8988T (cell line): Measurements from ENCODE around the gene P2RX2.

Experiments
- DNase-seq: peaks from one replicate; pipeline ENCODE4 v3.0.0; 2011

P2RX2 gene

DNA sequence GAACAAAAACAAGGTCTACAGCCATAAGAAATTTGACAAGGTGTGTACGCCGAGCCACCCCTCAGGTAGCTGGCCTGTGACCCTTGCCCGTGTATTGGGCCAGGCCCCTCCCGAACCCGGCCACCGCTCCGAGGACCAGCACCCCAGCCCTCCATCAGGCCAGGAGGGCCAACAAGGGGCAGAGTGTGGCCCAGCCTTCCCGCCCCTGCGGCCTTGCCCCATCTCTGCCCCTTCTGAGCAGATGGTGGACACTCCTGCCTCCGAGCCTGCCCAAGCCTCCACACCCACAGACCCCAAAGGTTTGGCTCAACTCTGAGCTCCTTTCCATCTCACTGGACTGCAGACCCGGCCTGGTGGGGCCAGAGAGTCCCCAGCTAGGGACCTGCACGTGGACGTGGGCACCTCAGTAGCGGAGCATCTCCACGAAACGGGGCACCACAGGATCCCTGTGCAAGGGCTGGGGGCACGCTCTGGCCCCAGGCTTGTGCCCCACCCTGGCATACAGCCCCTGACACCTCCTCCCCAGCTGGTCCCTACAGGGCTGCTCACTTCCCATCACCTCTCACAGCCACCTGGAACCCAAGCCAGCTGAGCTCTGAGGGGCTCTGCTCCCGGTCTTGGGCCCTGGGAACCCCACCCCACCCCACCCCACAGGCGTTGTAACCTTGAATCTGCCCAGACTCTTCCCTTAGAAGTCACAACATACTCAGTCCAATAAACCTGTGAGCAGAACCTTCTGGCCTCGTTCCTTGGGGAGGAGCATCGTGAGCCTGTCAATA, 3.3 kb downstream of the P2RX2 start:
- DNase-seq = no peak

DNA sequence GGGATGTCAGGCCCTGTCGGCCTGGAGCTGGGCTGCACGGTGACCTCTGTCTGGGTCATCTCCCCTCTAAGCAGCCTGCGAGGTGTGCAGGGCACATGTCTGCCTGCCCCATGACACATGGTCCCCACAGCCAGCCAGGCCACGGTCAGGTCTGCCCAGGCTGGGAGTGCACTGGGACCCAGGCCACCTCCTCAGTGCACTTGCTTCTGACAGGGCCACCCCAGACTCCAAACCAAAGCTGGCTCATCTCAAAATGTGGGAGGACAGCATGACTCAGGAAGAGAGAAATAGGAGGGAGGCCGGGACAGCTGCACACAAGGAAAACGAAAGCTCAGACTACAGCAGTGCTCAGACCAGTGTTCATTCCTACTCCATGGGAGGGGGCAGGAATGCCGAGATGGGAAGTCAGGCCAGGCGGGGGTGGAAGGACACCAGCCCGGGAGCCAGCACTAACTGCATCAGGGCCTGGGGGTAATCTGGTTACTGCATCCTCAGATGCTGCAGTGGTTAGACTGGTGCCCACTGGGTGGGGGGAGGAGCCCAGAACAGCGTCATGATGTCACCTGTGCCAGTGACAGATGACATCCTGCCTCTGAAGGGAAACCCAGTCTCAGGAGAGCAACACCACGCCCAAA, 4.0 kb downstream of the P2RX2 start:
- DNase-seq = no peak

- DNase-seq = no peak
Observed at GRCh38 chr12:132623072-132623869, 4.7 kb downstream of the P2RX2 start.

DNA sequence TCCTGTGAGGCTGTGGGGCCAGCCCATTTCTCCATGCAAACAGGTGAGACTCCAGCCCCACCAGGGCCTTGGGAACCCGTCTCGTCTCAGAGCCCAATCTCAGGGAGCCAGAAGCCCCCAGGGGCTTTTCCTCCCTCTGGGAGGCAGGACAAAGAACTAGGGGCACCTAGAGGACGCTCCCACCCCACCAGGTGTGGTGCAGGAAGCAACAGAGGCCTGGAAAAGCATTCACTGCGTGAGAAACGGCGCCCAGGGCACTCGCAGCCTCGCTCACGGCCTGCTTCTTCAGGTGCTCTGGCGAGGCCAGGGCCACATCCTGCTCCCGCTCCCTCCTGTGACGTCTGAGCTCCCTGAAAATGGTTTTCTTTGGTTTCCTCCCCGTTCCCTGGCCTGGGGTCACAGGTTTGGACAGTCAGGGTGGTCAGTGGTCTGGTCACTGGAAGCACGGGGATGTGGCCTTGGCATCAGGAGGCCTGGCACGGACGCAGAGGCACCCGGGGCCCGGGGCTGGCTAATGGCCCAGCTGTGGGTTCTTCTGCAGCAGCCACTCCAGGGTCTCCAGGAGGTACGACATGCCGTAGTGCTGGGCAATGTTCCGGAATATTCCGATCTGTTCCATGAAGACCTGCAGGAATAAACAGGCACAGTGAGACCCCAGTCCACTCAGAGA, 5.7 kb downstream of the P2RX2 start:
- no peak for DNase-seq

DNA sequence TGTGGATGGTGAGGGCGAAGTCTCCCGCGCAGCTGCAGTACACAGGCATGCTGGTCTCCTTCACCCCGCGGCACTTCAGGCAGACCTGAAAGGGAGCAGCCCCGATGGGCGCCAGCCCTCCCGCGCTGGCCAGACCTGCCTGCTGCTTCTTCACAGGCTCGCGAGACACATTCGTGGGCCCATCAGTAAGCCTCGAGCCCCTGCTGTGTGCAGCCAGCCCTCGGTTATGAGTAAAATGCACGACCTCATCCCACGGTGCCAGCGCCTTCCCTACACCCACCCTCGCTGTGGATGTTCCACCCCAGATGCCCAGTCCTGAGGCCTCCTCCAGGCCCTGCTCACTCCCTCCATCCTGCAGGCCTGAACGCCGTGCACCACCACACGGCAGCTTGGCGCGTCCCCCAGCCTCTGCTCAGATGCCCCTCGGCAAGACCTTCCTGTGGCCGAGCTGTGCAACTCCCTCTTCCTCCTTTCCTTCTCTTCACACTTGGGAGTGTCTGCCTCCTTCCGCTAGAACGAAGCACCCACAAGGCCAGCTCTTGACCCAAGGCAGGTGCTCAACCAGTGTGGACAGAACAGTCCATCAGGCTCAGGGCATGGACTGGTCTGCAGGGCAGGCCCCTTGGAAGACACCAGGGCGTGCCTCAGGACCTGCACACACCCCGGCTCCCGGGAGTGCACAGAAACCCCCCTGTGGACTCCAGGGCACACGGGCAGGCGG, 6.5 kb downstream of the P2RX2 start:
- no peak for DNase-seq

DNA sequence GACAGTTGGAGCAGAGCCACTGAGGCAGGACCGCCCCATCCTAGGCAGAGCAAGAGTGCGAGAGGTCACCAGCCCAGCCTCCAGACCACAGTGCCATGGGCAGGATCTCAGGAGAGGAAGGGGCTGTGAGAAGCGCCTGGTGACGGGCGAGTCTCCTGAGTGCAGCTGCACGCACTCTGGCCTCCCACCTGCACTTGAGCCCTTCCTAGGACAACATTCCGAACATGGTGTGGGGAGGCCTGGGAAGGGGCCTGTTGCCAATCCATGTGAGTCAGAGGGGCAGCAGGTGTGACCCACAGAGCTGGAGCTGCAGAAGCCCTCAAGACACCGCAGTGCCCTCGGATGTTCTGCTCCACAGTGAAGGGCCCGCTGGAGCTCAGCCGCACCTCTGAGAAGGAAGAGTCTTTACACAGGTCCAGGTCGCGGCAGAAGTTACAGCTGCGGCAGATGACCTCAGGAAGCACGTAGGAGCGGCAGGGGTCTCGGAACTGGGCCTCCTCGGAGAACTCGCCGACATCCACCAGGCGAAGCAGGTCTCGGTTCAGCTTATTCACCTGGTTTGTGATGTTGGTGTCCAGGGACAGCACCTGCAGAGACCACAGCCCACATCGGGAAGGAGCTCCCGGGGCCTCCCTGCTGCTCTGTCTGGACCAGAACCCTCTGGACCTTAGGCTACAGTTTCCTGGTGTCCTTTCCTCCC, 7.3 kb downstream of the P2RX2 start:
- DNase-seq = no peak

- DNase-seq = no peak
Observed at GRCh38 chr12:132629330-132629729, 10.8 kb downstream of the P2RX2 start.

DNA sequence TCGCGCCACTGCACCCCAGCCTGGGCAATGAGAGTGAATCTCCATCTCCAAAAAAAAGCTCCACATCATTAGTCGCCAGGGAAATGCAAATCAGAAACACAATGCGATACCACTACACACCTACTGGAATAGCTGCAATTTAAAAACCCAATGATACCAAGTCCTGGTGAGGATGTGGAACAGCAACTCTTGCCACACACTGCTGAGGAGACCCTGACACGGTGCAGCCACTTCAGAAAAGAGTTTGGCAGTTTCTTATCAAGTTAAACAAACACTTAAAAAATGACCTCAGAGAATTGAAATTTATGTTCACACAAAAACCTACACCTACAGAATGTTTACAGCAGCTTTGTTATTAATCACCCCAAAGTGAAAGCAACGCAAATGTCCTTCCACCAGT, 12.1 kb downstream of the P2RX2 start:
- DNase-seq = no peak

- DNase-seq = no peak
Observed at GRCh38 chr12:132631666-132632065, 13.1 kb downstream of the P2RX2 start.

- DNase-seq = no peak
Observed at GRCh38 chr12:132632521-132633228, 14.1 kb downstream of the P2RX2 start.

GRCh38 chr12:132633398-132633797, 14.8 kb downstream of the P2RX2 start:
- DNase-seq = no peak

DNA sequence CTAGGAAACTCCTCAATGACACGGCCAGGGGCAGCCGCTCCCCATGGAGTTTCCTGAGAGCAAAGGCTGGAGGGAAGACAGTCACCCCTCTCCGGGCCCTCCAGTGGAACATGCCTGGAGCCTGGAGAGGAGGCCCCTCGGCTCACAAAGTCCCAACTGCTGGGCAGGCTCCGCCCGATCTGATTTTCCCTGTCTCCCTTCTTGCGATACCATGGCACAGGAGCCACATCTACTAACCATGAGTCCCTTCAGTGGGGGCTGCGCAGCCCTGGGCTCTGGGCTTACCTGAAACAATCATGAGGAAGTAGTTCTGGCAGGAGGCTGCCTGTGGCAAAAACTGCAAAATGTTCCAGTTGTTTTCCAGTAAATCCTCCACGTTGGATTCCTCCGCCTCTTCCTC, 15.3 kb downstream of the P2RX2 start:
- no peak for DNase-seq

- no peak for DNase-seq
Observed at GRCh38 chr12:132634411-132634990, 15.9 kb downstream of the P2RX2 start.

GRCh38 chr12:132635076-132635955, 16.7 kb downstream of the P2RX2 start:
- no peak for DNase-seq

- no peak for DNase-seq
Observed at GRCh38 chr12:132637811-132638210, 19.2 kb downstream of the P2RX2 start.

- no peak for DNase-seq
Observed at GRCh38 chr12:132638541-132639408, 20.2 kb downstream of the P2RX2 start.

DNA sequence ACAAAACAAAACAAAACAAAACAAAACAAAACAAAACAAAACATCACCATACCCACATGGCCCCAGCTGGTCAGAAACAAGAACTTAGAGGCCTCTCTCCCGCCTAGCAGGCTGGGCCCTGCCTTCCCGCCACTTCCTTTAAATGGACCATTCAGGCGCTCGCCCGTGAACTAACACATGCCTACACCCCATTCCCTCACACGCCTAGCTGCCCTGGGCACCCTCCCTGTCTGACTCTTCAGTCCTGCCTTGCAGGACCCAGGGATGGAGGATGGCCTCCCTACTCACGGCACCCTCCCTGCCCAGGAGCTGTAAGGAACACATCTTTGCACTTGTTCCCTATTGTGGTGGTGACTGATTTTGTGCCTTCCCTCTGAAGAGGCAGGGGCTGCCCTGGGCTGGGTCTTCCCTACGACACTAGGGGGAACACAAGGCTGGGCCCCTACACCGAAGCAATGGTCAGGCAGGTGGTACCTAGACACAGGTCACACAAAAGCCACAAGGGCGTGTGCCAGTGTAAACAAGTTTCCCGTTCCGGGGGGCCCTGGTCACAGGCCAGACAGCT, 21.5 kb downstream of the P2RX2 start:
- DNase-seq = no peak

DNA sequence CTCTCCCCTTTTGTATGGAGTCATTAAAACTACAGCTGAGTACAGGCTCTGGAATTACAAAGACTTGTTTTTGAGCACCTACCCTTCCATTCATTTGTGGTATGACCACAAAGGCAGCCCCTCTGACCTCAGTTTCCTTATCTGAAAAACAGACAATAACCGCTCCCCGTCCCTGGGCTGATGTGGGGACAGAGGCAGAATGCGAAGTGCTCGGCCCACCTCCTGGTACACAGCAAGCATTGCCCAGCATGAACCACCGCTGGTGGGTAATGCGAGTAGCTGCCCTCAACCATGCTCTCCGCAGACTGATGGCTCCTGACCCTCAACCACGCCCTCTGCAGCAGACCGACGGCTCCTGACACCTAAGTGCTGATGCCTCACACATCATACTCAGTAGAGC, 22.4 kb downstream of the P2RX2 start:
- DNase-seq = no peak
